GM21825 (cell line): Measurements from ENCODE around the gene MLLT1.
"Not testable (repeated sequence)": the region's sequence is repeated elsewhere in the genome, so short reads cannot be mapped to it uniquely, and the experiment has no call there.

Source experiments
- ATAC-seq: cut with Tn5 transposase; IDR thresholded peaks from one replicate; pipeline ENCODE4 v1.9.1; 2021; ENCODE audit warnings: mild to moderate bottlenecking, moderate library complexity; ENCODE audit not compliant: unreplicated experiment

Gene MLLT1, protein sequence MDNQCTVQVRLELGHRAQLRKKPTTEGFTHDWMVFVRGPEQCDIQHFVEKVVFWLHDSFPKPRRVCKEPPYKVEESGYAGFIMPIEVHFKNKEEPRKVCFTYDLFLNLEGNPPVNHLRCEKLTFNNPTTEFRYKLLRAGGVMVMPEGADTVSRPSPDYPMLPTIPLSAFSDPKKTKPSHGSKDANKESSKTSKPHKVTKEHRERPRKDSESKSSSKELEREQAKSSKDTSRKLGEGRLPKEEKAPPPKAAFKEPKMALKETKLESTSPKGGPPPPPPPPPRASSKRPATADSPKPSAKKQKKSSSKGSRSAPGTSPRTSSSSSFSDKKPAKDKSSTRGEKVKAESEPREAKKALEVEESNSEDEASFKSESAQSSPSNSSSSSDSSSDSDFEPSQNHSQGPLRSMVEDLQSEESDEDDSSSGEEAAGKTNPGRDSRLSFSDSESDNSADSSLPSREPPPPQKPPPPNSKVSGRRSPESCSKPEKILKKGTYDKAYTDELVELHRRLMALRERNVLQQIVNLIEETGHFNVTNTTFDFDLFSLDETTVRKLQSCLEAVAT

DNA sequence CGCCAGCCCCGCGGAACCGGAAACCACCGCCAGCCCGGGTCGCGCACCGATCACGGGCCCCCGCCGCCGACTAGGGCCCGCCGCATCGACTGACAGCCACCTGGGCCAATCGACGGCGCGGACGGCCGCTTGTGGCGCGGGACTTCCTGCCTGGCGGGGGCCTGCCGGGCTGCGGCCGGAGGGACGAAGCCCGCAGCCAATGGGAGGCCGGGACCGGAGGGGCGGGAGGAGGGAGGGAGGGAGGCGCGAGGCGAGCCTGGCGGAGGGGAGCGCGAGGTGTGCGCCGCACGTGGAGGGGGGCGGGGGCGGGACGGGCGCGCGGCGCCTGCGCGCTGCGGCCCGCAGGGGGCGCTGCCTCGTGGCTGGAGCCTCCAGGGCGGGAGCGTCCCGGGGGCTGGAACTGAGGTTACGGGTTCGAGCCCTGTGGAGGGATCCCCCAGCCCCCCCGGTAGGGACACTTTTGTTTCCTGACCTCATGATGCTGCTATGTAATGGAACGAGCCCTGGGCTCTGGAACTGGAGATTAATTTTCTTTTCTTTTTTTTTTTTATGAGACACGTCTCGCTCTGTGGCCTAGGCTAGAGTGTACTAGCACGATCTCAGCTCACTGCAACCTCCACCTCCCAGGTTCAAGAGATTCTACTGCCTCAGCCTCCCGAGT is at the start of gene MLLT1:
TSS of gene MLLT1 (minus strand) at position 45 of the 661 bp plus-strand sequence. CDS start 191 bp downstream, outside the sequence.
- ATAC-seq, result peak; percentile 82

DNA sequence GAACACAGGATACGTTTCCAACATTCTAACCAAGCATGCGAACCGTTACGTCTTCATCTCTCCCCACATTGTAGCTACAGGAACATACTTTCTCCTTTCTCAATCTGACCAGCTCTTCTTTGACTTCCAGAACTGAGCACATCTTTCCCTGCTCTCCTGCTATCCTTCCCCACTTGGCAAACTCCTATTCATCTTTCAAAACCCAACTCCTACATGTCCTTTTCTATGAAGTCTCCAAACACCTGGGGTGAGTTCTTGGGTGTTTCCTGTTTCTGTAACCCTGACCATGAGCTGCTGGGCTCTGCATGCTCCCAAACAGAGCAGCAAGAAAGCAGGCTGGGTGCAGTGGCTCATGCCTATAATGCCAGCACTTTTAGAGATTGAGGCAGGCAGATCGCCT is 47.0 kb upstream of the MLLT1 start:
- no peak for ATAC-seq

DNA sequence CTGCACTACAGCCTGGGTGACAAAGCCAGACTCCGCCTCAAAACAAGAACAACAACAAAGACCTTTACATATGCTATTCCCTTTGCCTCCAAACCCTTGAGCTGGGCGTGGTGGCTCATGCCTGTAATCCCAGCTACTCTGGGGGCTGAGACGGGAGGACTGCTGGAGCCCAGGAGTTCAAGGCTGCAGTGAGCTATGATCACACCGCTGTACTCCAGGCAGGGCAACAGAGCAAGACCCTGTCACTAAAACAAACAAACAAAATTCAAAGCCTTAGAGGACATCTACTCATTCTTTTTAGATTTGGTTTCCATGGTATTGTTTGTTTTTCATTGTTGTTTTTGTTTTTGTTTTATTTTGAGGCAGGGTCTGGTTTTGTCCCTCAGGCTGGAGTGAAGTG is 45.8 kb upstream of the MLLT1 start:
- ATAC-seq, result no peak

DNA sequence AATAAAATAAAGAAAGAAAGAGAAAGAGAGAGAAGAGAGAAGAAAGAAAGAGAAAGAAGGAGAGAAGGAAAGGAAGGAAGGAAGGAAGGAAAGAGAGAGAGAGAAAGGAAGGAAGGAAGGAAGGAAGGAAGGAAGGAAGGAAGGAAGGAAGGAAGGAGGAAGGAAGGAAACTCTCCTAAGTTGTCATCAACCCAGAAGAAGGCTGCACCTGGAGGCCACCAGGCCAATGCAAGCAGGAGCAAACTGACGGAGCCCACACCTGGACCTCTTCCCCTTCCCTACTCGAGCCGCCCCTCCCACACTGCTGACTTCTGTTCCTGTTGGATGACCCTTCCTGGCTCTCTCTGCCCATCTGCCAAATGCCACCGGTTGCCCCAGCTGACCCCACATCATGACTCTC is 45.0 kb upstream of the MLLT1 start:
- ATAC-seq, result no peak

DNA sequence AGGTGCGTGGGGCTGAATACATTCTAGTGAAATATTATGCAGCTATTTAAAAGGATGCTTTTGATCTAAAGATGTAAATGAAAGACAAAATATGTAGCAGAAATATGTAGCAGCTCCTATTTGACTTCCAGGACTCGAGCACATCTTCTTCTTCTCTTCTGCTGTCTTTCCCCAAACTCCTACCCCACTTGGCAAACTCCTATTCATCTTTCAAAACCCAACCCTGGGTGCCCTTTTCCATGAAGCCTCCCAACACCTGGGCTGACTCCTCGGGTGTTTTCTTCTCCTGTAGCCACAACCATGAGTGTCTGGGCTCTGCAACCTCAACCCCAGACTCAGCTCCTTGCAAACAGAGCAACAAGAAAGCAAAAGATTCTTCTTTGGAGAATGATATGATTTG is 42.5 kb upstream of the MLLT1 start:
- ATAC-seq, result no peak

DNA sequence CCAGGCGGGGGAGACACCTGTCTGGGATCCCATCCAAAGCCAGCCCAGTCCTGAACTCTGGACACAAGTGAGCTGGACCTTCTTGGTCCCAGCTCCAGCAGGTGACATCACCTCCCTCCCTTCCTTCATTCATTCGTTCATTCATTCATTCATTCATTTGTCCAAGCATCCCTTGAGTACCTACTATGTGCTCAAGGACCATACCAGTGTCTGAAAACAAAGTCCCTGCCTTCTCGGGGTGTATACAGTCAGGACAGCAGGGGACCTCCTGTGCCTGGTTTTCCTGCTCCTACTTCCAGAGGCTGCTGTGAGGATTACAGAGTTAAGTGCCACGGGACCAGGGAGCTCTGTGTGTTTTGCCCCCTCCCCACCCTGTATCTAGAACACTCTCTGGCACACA is 39.6 kb upstream of the MLLT1 start:
- no peak for ATAC-seq

DNA sequence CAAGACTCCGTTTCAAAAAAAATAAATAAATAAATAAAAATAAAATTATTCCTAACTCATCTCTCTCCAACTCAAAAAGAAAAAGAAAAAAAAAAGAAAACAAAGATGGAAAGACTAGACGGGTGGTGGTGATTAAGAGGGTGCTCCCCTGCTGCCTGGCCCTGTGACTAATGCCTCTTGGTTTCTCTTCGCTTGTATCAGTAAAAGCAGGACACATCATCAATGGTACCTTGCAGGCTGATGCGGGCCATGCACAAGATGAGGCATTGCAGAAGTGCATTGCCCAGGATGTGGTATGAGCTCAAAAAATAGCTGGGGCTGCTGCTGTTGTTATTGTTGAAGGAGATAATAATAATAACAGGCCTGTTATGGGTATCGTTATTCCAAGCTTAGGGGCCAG is 39.0 kb upstream of the MLLT1 start:
- no peak for ATAC-seq

DNA sequence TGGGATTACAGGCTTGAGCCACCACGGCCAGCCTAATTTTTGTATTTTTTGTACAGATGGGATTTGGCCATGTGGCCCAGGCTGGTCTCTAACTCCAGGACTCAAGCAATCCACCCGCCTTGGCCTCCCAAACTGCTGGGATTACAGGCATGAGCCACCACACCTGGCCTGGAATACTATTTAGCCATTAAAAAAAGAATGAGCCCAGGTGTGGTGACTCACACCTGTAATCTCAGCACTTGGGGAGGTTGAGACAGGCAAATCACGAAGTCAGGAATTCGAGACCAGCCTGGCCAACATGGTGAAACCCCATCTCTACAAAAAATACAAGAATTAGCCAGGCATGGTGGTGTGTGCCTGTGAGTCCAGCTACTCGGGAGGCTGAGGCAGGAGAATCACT is 35.9 kb upstream of the MLLT1 start:
- not testable (repeated sequence) for ATAC-seq

DNA sequence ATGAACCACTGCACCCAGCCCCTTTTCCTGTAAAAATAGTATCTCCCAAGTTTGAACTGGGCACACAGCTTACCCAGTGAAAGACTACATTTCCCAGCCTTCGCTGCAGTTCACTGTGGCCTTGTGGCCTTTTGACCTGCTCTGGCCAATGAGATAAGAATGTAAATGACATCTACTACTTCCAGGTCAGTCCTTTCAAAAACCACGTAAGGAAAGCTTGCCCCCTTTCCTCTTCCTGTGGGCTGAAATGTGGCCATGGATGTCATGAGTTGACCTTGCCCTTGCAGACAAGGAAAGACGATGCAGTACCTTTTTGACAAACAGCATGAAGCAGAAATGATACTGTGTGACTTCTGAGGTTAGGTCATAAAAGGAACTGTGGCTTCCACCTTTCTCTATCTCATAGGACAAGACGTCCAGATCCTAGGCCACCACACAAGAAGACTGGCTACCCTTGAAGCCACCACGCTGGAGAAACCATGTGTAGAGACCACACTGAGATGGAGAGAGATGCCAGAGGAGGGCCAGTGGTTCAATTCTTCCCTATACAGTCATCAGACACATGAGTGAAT is 33.7 kb upstream of the MLLT1 start:
- ATAC-seq, result no peak

DNA sequence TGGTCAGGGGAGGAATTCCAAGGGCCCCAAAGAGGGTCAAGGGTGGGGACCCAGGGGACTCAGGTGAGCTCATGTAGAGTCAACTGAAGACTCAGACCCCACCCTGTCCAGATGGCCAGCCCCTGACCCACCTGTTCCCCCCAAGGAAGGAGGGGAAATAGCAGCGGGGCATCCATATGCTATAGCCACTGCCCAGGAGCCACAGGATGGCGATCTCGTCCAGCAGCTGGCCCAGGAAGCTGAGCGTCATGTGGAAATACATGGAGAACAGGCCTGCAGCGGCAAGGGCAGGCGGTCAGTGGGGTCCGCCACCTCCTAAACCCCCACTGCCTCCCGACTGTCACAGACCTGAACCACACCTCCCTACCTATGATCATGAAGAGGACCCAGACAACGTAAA is 32.2 kb upstream of the MLLT1 start:
- ATAC-seq, result no peak

DNA sequence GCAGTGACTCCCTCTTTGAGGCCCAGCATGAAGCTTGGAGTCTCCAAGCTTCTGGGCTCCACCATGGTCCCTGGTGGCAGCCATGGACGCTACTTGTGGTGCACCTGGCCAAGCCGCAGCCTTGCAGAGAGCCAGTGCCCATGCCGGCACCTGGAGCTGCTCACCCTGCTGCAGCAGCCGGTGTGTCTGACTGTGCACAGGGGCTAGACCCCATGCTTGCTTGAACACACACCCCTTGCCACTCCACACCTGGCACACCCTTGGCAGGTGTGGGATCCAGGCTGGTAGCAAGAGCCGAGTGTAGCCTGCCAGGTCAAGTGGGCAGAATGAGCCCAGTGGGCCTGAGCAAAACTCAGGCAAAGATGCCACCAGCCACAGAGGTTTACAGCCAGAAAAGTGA is 18.6 kb upstream of the MLLT1 start:
- ATAC-seq, result no peak

DNA sequence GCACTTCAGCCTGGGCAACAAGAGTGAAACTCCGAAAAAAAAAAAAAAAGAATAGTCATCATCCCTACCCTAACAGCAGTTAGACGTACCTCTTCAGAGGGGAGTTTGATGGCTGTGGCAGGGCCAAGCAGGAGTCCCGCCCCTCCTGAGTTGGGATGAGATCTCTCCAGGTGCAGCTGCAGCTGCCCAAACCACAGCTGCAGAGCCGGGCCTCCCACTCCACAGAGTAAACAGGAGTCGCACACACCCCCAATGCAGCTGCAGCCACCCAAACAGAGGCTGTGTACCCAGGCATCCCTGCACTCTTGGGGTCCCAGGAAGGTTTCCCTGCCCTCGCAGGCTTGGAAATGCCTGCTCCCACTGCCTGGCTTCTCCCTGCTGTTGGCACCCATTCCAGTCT is 17.4 kb upstream of the MLLT1 start:
- ATAC-seq, result no peak

DNA sequence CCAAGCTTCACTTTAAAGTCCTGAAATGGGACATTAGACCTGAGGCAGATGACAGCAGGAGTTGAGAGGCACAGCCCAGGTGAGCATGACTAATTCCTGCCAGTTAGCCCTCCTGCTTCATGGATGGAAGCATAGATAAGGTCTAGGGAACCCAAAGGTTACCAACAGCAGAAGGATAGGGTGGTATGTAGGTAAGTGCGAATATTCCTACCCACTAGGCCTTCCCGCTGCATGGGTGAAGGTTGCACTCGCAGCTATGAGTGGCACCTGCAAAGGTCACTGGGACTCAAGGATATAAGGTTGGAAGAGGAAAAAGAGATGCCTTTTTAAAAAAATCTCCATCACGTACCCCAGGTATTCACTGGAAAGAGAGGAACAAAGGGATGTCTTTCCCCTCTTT is 12.2 kb upstream of the MLLT1 start:
- ATAC-seq, result no peak

DNA sequence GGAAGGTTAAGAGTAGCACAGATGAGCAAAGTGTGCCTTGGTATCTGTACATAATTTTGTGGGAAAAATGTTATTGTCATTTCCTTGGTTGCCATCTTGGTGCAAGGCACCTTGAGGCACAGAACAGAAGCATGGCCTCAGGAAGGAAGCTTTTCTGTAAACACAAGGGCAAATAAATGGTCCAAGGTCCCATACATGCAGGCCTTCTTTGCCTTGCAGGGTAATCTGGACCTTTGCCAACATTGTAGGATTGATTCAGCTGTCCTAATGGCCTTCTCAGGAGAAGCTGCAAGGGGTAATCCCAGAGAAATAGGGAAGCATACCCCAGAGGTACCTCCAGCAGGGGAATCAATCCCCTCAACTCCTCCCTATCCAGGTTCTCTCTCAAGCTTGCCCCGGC is 9.0 kb upstream of the MLLT1 start:
- no peak for ATAC-seq

DNA sequence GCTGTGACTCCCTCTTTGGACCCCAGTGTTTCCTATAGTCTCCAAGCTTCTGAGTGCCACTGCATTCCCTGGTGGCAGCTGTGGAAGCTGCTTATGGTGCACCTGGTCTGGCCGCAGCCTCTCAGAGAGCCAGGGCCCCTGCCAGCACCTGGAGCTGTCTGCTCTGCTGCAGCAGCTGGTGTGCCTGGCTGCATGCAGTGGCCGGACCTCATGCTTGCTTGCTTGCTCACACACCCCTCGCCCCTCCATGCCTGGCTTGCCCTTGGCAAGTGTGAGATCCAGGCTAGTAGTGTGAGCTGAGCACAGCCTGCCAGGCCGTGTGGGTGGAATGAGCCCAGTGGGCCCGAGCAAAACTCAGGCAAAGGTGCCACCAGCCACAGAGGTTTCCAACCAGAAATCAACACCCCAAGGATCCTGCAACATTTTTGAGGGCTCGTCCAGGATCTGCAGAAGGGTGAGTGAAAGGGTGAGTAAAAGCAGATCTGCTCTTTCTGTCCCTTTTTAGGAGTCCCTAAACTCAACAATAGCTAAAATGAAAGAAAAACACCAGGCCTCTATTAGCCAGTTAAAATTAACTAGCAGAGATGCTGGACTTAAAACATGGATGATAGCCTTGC is 7.6 kb upstream of the MLLT1 start:
- ATAC-seq, result no peak

DNA sequence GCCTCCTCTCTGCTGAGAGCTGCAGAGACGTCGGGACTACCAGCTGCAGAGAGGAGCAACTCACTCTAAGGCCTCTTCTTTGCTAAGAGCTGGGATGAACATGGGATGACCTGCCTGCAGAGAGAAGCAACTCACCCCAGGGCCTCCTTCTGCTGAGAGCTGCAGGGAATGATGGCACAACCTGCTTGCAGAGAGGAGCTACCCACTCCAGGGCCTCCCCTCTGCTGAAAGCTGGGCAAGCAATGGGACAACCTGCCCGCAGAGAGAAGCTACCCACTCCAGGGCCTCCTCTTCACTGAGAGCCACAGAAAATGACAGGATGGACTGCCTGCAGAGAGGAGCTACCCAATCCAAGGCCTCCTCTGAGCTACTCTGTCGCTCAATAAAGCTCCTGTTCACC is 6.9 kb upstream of the MLLT1 start:
- no peak for ATAC-seq

DNA sequence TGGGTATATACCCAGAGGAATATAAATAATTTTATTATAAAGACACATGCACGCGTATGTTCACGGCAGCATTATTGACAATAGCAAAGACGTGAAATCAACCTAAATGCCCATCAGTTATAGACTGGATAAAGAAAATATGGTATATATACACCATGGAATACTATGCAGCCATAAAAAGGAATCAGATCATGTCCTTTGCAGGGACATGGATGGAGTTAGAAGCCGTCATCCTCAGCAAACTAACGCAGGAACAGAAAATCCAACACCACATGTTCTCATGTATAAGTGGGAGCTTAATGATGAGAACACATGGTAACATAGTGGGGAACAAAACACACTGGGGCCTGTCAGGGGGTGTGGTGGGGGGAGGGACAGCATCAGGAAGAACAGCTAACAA is 2.6 kb upstream of the MLLT1 start:
- not testable (repeated sequence) for ATAC-seq

DNA sequence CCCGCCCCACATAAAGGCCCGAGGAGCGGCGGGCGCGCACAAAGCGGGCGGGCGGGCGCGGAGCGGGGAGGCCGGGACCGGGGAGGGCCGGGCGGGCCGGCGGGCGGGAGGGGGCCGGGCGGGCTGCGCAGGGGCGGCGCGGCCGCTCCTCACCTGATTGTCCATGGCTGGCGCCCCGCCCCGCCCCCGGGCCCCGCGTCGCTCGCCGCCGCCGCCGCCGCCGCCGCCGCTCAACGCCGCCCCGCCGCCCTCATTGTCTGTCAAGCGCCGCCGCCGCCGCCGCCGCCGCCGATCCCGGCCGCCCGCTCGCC is 200 bp downstream of the MLLT1 start:
- ATAC-seq, result peak; percentile 33

DNA sequence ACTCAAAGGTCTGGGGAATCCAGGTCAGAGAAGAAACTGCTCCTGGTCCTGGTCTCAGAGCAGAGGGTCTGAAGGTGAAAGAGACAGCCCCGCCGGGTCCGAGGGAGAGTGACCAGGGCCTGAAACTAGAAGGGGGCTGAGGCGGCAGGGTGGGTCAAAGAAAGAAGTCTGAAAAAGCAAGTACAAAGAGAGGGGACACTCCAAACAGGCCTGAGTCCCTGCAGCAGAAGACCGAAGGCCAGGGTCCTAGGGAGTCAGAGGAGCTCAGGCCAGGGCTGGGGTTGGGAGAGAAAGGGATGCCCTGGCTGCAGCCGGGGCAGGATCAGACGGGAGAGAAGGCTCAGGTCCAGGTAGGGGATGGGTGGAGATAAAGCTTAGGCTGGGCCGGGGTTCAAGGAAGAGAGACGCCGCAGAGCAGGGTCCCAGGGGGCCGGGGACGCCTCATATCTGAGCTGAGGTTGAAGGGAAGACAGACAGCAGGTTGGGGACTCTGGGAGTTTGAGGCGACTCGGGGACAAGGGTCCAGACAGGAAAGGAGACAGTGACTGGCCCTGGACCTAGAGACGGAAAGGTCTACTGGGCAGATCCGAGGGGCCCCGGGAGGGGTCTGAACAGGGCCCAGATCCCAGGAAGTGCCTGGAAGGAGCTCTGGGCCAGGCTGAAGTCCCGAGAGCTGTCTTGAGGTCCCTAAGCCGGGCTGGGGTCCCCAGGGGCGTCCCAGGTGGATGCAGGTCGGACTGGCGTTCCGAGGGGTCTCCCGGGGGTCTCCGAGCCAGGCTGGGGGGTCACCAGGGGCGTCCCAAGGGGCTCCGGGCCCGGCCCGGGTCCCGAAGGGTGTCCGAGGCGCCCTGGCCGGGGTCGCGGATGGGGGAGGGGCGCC is 795 bp downstream of the MLLT1 start:
- no peak for ATAC-seq

DNA sequence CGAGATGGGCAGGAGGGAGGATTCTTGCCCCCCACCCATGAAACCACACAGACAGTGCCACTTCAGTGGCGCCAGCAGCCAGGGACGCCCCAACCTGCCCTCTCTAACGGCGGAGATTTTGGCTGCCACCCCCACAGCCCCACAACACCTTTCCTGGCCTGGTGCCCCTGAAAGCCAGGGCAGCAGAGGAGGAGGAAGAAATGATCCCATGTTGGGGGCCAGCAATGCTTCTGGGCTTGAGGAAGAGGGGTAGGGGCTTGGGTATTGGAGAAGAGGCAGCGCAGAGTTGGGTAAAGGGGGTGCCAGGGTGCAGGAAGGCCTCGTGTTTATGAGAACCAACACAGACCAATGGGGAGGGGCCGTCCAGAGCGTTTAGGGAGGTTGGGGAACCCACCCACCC is 1.7 kb downstream of the MLLT1 start:
- no peak for ATAC-seq

DNA sequence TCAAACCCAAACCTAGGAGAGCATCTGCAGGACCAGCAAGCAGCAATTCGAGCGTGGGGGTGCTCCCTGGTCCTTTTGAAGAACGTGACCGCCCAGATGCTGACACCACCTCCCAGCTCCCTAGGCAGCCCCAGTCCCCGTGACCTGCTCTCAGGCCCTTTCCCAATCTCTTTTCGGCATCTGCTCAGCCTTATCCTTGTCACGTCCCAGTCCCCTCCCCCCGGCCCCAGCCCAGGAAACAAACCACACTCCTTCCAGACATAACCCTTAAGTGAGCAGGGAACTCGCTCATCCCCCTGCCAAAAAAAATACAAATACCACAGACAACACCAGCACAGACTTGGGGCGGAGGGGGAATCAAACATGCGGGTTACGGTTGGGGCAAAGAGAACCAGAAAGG is 3.3 kb downstream of the MLLT1 start:
- ATAC-seq, result no peak
